NT2/D1 (cell line): ENCODE measurements around the gene IL15.
A peak's percentile ranks its signal among the peaks of the same experiment; 100 is the strongest.
"Not testable (repeated sequence)": the region's sequence is repeated elsewhere in the genome, so short reads cannot be mapped to it uniquely, and the experiment has no call there.

Experiments used
- DNase-seq: peaks from one replicate; pipeline ENCODE4 v3.0.0-alpha.2; 2011; ENCODE audit warnings: low read depth, low spot score
- H3K27me3 ChIP-seq: 2 replicates; pipeline ENCODE4 v1.6.0; 2011; ENCODE audit warnings: mild to moderate bottlenecking; ENCODE audit not compliant: insufficient read length, insufficient read depth
- H3K36me3 ChIP-seq: 2 replicates; pipeline ENCODE4 v1.6.1; 2011; ENCODE audit warnings: mild to moderate bottlenecking, low read length, mixed read lengths; ENCODE audit not compliant: insufficient read depth, insufficient read length
- H3K4me1 ChIP-seq: 2 replicates; pipeline ENCODE4 v1.5.1; 2011; ENCODE audit not compliant: insufficient read depth, insufficient read length
- H3K4me3 ChIP-seq: 2 replicates; pipeline ENCODE4 v1.5.1; 2011; ENCODE audit warnings: low read depth; ENCODE audit not compliant: insufficient read length
- H3K9ac ChIP-seq: 2 replicates; pipeline ENCODE4 v1.6.0; 2011; ENCODE audit warnings: low read depth; ENCODE audit not compliant: insufficient read length
- H3K9me3 ChIP-seq: 2 replicates; pipeline ENCODE4 v1.5.1; 2011; ENCODE audit warnings: mild to moderate bottlenecking, low read length; ENCODE audit not compliant: insufficient read depth
- SUZ12 ChIP-seq: IDR thresholded peaks from 2 replicates; pipeline ENCODE4 v1.6.1; 2011; ENCODE audit not compliant: insufficient read length, insufficient read depth; ENCODE audit errors: extremely low read depth
- YY1 ChIP-seq: IDR thresholded peaks from 2 replicates; pipeline ENCODE4 v1.6.1; 2011; ENCODE audit not compliant: insufficient read length, insufficient read depth
- ZNF274 ChIP-seq: IDR thresholded peaks from 2 replicates; pipeline ENCODE4 v1.6.1; 2011; ENCODE audit warnings: mild to moderate bottlenecking, low read depth, low read length

Gene IL15

GRCh38 chr4:141636082-141636770 is at the start of gene IL15:
TSS of gene IL15 (plus strand) at chr4:141636583. CDS start at chr4:141719465, 82,882 bp downstream.
- TF ChIP-seq SUZ12 (no peak), YY1 (no peak), ZNF274 (no peak)
- no peaks in the 10 kb centered on the region for H3K4me1 ChIP-seq
- DNase-seq = no peak
- peaks cover 37% of the 10 kb centered on the region for H3K27me3 ChIP-seq
- H3K36me3 ChIP-seq = no peaks in the 10 kb centered on the region
- H3K9me3 ChIP-seq = no peaks in the 10 kb centered on the region
- H3K4me3 ChIP-seq = peak within 1 kb of the TSS; percentile 60
- peak within 1 kb of the TSS; percentile 51 for H3K9ac ChIP-seq

- H3K4me3 ChIP-seq = no peak overlapping the region
- no peak overlapping the region for H3K9ac ChIP-seq
- TF ChIP-seq ZNF274 (no peak), YY1 (no peak), SUZ12 (no peak)
- H3K27me3 ChIP-seq = no peaks in the 10 kb centered on the region
- DNase-seq = no peak
- H3K4me1 ChIP-seq = no peaks in the 10 kb centered on the region
- H3K9me3 ChIP-seq = 0 out of 2 replicates have a peak, but pooled peaks cover 4% of the 10 kb centered on the region
- no peaks in the 10 kb centered on the region for H3K36me3 ChIP-seq
Measured at GRCh38 chr4:141587897-141588296, 48.5 kb upstream of the IL15 start.

GRCh38 chr4:141595531-141595930 is 40.9 kb upstream of the IL15 start:
- no peak overlapping the region for H3K9ac ChIP-seq
- no peak overlapping the region for H3K4me3 ChIP-seq
- no peaks in the 10 kb centered on the region for H3K27me3 ChIP-seq
- no peak for DNase-seq
- H3K36me3 ChIP-seq = no peaks in the 10 kb centered on the region
- no peaks in the 10 kb centered on the region for H3K4me1 ChIP-seq
- TF ChIP-seq YY1 (no peak), SUZ12 (no peak), ZNF274 (no peak)
- H3K9me3 ChIP-seq = 0 out of 2 replicates have a peak, but pooled peaks cover 4% of the 10 kb centered on the region

- Histone ChIP-seq H3K27me3 (no peaks in the 10 kb centered on the region), H3K36me3 (no peaks in the 10 kb centered on the region), H3K4me3 (no peak overlapping the region), H3K4me1 (no peaks in the 10 kb centered on the region), H3K9me3 (no peaks in the 10 kb centered on the region), H3K9ac (no peak overlapping the region)
- no peak for TF ChIP-seq SUZ12
- no peak for TF ChIP-seq ZNF274
- no peak for TF ChIP-seq YY1
- DNase-seq = no peak
Measured at GRCh38 chr4:141599853-141600252, 36.5 kb upstream of the IL15 start.

- not testable (repeated sequence) for H3K9ac ChIP-seq, H3K27me3 ChIP-seq, H3K36me3 ChIP-seq, H3K4me3 ChIP-seq, DNase-seq, H3K4me1 ChIP-seq, H3K9me3 ChIP-seq
Measured at GRCh38 chr4:141604683-141605082, 31.7 kb upstream of the IL15 start.

GRCh38 chr4:141605425-141605856 is 30.9 kb upstream of the IL15 start:
- no peak overlapping the region for H3K9ac ChIP-seq
- H3K27me3 ChIP-seq = no peaks in the 10 kb centered on the region
- TF ChIP-seq SUZ12 = no peak
- TF ChIP-seq YY1 = no peak

GRCh38 chr4:141609243-141609642 is 27.1 kb upstream of the IL15 start:
- Histone ChIP-seq H3K27me3 (no peaks in the 10 kb centered on the region), H3K9ac (no peak overlapping the region), H3K36me3 (no peaks in the 10 kb centered on the region), H3K4me3 (no peak overlapping the region), H3K9me3 (peaks cover 7% of the 10 kb centered on the region; the same call in 1 of the 2 replicates), H3K4me1 (no peaks in the 10 kb centered on the region)
- no peak for DNase-seq
- TF ChIP-seq ZNF274 (no peak), YY1 (no peak), SUZ12 (no peak)

More at GRCh38 chr4:141605425-141605856, 30.9 kb upstream of the IL15 start:
- H3K9me3 ChIP-seq = peaks cover 7% of the 10 kb centered on the region; the same call in 1 of the 2 replicates
- DNase-seq = no peak
- H3K4me1 ChIP-seq = no peaks in the 10 kb centered on the region
- no peaks in the 10 kb centered on the region for H3K36me3 ChIP-seq
- H3K4me3 ChIP-seq = no peak overlapping the region
